Cerebellar nuclear complex (tissue), 1 donor: Measurements from ENCODE around the gene HMGXB4.

ENCODE experiments used
- DNase-seq, 2 experiments: peaks; one replicate each; lab custom pipeline; 2025; lab: John Stamatoyannopoulos, UW

Gene HMGXB4

GRCh38 chr22:35258191-35258988, 1.1 kb downstream of the HMGXB4 start:
- DNase-seq = peak in 1 of 2 experiments; percentile 1

GRCh38 chr22:35264986-35265385, 7.7 kb downstream of the HMGXB4 start:
- DNase-seq = no peak

GRCh38 chr22:35266277-35266676, 9.0 kb downstream of the HMGXB4 start:
- no peak for DNase-seq

- DNase-seq = no peak
Observed at GRCh38 chr22:35269630-35270029, 12.3 kb downstream of the HMGXB4 start.

- no peak for DNase-seq
Observed at GRCh38 chr22:35274154-35274871, 17.0 kb downstream of the HMGXB4 start.

- no peak for DNase-seq
Observed at GRCh38 chr22:35275580-35275979, 18.3 kb downstream of the HMGXB4 start.

- no peak for DNase-seq
Observed at GRCh38 chr22:35276019-35276418, 18.7 kb downstream of the HMGXB4 start.

GRCh38 chr22:35288116-35288515, 30.8 kb downstream of the HMGXB4 start:
- no peak for DNase-seq

- DNase-seq = no peak
Observed at GRCh38 chr22:35292786-35293185, 35.5 kb downstream of the HMGXB4 start.

GRCh38 chr22:35296051-35296450, 38.8 kb downstream of the HMGXB4 start:
- DNase-seq = no peak

- DNase-seq = no peak
Observed at GRCh38 chr22:35299217-35299672, 42.0 kb downstream of the HMGXB4 start.

GRCh38 chr22:35299673-35300499, 42.6 kb downstream of the HMGXB4 start, which contains the start of gene TOM1:
TOM1 (plus strand) TSS chr22:35299894; CDS start chr22:35299929, 35 bp downstream.
- peak; percentile 81 to 95 for DNase-seq

- DNase-seq = no peak
Observed at GRCh38 chr22:35301372-35301874, 44.1 kb downstream of the HMGXB4 start.

- DNase-seq = no peak
Observed at GRCh38 chr22:35303029-35303624, 45.8 kb downstream of the HMGXB4 start.

GRCh38 chr22:35305525-35306070, 48.3 kb downstream of the HMGXB4 start:
- no peak for DNase-seq

- DNase-seq = no peak
Observed at GRCh38 chr22:35306350-35306967, 49.2 kb downstream of the HMGXB4 start.

GRCh38 chr22:35307372-35307771, 50.1 kb downstream of the HMGXB4 start:
- DNase-seq = no peak

GRCh38 chr22:35307892-35308291, 50.6 kb downstream of the HMGXB4 start:
- no peak for DNase-seq

GRCh38 chr22:35308480-35309021, 51.3 kb downstream of the HMGXB4 start:
- no peak for DNase-seq
